GM23248 (cell line): ENCODE results near the gene CD300A. TPM values are rescaled to one million over a fixed set of nuclear protein-coding genes. Genes with fewer than 3 reads are reported as not detected.

Experiments used
- DNase-seq: peaks from one replicate; pipeline ENCODE4 v3.0.0-alpha.2; 2015
- H2AFZ ChIP-seq: fragments of 200-600 bp; sonication (generic); 2 replicates; pipeline ENCODE4 v1.6.1; 2016; ENCODE audit warnings: antibody characterized with exemption
- H3F3A ChIP-seq: fragments of 200-600 bp; sonication (generic); 2 replicates; pipeline ENCODE4 v1.6.1; 2016; ENCODE audit warnings: mild to moderate bottlenecking, antibody characterized with exemption, mixed run types; ENCODE audit not compliant: insufficient read depth
- H3K27ac ChIP-seq: fragments of 200-600 bp; sonication (generic); 2 replicates; pipeline ENCODE4 v1.5.1; 2016; ENCODE audit warnings: mild to moderate bottlenecking
- H3K27me3 ChIP-seq: fragments of 200-600 bp; sonication (generic); replicated peaks from 2 replicates; pipeline ENCODE4 v1.6.1; 2016; ENCODE audit warnings: mild to moderate bottlenecking; ENCODE audit not compliant: insufficient read depth
- H3K36me3 ChIP-seq: fragments of 200-600 bp; sonication (generic); 2 replicates; pipeline ENCODE4 v1.6.1; 2016; ENCODE audit warnings: low read depth, mild to moderate bottlenecking
- H3K4me1 ChIP-seq: fragments of 200-600 bp; sonication (generic); 2 replicates; pipeline ENCODE4 v1.6.1; 2016; ENCODE audit warnings: mild to moderate bottlenecking; ENCODE audit not compliant: insufficient read depth
- H3K4me2 ChIP-seq: fragments of 200-600 bp; sonication (generic); one replicate; pipeline ENCODE4 v1.6.1; 2016; ENCODE audit warnings: mild to moderate bottlenecking; ENCODE audit not compliant: unreplicated experiment
- H3K4me3 ChIP-seq: fragments of 200-600 bp; sonication (generic); 2 replicates; pipeline ENCODE4 v1.5.1; 2016; ENCODE audit warnings: mild to moderate bottlenecking
- H3K79me2 ChIP-seq: fragments of 200-600 bp; sonication (generic); 2 replicates; pipeline ENCODE4 v1.6.1; 2016; ENCODE audit warnings: mild to moderate bottlenecking; ENCODE audit not compliant: insufficient read depth
- H3K9ac ChIP-seq: fragments of 200-600 bp; sonication (generic); 2 replicates; pipeline ENCODE4 v1.6.1; 2016; ENCODE audit warnings: mild to moderate bottlenecking
- H3K9me2 ChIP-seq: fragments of 200-600 bp; sonication (generic); 2 replicates; pipeline ENCODE4 v1.6.1; 2016; ENCODE audit warnings: mixed run types, mild to moderate bottlenecking, moderate library complexity; ENCODE audit not compliant: insufficient read depth
- H3K9me3 ChIP-seq: fragments of 200-600 bp; sonication (generic); one replicate; pipeline ENCODE4 v1.6.1; 2017; ENCODE audit warnings: low read depth
- H4K20me1 ChIP-seq: fragments of 200-600 bp; sonication (generic); 2 replicates; pipeline ENCODE4 v1.6.0; 2016; ENCODE audit not compliant: insufficient read depth
- EZH2 ChIP-seq: fragments of 200-600 bp; sonication (generic); IDR thresholded peaks from 2 replicates; pipeline ENCODE4 v1.6.1; 2018; ENCODE audit warnings: antibody characterized with exemption, mild to moderate bottlenecking; ENCODE audit not compliant: insufficient read depth, poor library complexity, severe bottlenecking
- EZH2phosphoT487 ChIP-seq: fragments of 200-600 bp; sonication (generic); IDR thresholded peaks from 2 replicates; pipeline ENCODE4 v1.6.1; 2018; ENCODE audit warnings: antibody characterized with exemption, moderate library complexity, mild to moderate bottlenecking, low read depth; ENCODE audit not compliant: insufficient read depth
- WGBS, 2 experiments: methylation state at CpG; one replicate each; pipeline ENCODE4 v1.1.6; 2015 to 2017; ENCODE audit warnings: low lambda C conversion rate in 2 of 2, low coverage in 1 of 2; ENCODE audit errors: missing lambda C conversion rate in 2 of 2; 5-methylcytosine and 5-hydroxymethylcytosine counted together
- in situ Hi-C: fragments of 300-500 bp; cut with MboI; formaldehyde crosslinking; loops from 2 replicates; pipeline ENCODE4 v1.15.0; 2020
- polyA plus RNA-seq: library from polyadenylated mRNA; unstranded; fragments of >200 nt; fragmentation: Nextera tagmentation; extraction: Ambion mirVana; gene quantifications from 2 replicates; pipeline ENCODE4 v1.2.1, GENCODE V29; 2016
- total RNA-seq: library from RNA; depleted of rRNA; stranded (reverse); fragments of >200 nt; shearing (Covaris generic); gene quantifications from 2 replicates; pipeline ENCODE4 v1.2.3, GENCODE V29; 2014

The CD300A gene
- total and polyA plus RNA-seq, 2 experiments from 2014 or later: not detected

DNA sequence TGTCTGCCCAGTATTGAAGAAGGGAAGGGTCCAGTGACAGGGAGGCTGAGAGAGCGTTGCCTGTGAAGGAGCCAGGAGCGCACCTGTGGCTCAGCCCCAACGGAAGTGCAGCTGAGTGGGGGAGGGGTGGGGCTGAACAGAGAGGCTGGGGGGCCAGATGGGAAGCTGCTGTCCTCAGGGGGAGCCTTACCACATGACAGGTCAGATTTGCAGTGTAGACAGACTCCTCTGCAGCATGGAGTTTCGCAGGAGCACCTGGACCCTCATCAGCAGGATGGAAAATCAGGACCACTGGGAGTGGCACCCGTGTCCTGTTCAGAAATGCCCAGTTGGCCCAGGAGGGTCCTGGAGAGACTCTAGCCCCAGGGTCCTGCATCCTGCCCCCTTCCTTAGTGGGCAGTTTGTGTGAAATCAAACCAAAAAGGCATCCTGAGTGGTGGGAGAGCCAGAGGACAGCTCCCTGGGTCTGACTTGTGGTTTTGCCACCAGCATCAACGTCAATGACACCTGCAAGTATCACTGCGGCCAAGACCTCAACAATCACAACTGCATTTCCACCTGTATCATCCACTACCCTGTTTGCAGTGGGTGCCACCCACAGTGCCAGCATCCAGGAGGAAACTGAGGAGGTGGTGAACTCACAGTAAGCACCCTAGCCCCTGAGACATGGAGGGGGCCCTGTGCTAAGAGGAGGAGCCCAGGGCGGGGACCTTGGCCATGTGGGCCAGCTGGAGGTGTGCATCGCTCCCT, 7.8 kb downstream of the CD300A start:
- no peak overlapping the region for H3K4me3 ChIP-seq
- 59 to 65% methylated on average over 9 of the region's 9 CpGs for WGBS, 2 experiments
- H3K36me3 ChIP-seq: no peaks in the 10 kb centered on the region
- TF ChIP-seq EZH2: no peak
- no peak for TF ChIP-seq EZH2phosphoT487
- no peak overlapping the region for H2AFZ ChIP-seq
- H3K79me2 ChIP-seq: no peaks in the 10 kb centered on the region
- peaks cover 9% of the 10 kb centered on the region; the same call in 1 of the 2 replicates for H3K4me1 ChIP-seq
- no peaks in the 10 kb centered on the region for H4K20me1 ChIP-seq
- no peak for DNase-seq
- H3K9me2 ChIP-seq: no peaks in the 10 kb centered on the region
- in situ Hi-C loops: no loop called here
- H3K27ac ChIP-seq: no peak overlapping the region
- no peak overlapping the region for H3K4me2 ChIP-seq
- no peak overlapping the region for H3K9ac ChIP-seq
- no peaks in the 10 kb centered on the region for H3K9me3 ChIP-seq
- no peaks in the 10 kb centered on the region for H3K27me3 ChIP-seq
- no peaks in the 10 kb centered on the region for H3F3A ChIP-seq

DNA sequence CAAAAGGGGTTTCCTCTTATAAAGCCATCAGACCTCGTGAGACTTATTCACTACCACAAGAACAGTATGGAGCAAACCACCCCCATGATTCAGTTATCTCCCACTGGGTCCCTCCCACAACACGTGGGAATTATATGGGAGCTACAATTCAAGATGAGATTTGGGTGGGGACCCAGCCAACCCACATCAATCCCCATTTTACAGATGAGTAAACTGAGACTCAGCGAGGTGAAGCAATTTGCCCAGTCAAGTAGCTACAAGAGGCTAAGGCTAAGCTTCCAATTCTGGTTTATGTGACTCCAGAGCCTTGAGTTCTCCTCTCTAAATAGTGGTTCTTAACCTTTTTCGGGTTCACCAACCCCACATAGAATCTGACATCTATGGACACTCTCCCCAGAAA, 8.8 kb downstream of the CD300A start:
- Histone ChIP-seq H2AFZ (no peak overlapping the region), H3K4me1 (peaks cover 9% of the 10 kb centered on the region; the same call in 1 of the 2 replicates), H3K4me3 (no peak overlapping the region), H3K27ac (no peak overlapping the region), H4K20me1 (no peaks in the 10 kb centered on the region), H3K9me3 (no peaks in the 10 kb centered on the region), H3K36me3 (no peaks in the 10 kb centered on the region), H3K27me3 (no peaks in the 10 kb centered on the region), H3K9me2 (no peaks in the 10 kb centered on the region), H3K79me2 (no peaks in the 10 kb centered on the region), H3F3A (no peaks in the 10 kb centered on the region), H3K9ac (no peak overlapping the region), H3K4me2 (no peak overlapping the region)
- TF ChIP-seq EZH2phosphoT487: no peak
- no peak for TF ChIP-seq EZH2
- 65 to 70% methylated on average over 4 of the region's 4 CpGs for WGBS, 2 experiments
- in situ Hi-C loops: no loop called here
- no peak for DNase-seq

DNA sequence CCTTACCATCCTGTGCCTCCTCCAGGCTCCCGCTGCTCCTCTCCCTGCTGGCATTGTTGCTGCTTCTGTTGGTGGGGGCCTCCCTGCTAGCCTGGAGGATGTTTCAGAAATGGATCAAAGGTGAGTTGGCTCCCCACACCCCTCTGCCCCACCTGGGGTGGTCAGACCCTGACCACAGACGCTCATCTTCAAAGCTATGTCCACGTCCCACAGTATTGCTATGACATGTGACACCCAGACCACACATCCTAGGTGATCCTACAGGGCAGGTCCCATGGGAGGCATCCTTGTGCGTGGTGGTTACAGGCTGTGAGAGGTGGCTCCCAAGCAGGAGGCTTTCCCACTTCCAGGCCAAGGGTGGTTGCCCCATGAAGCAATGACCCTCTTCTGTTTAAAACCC, 11.0 kb downstream of the CD300A start:
- H3K36me3 ChIP-seq: no peaks in the 10 kb centered on the region
- in situ Hi-C loops: no loop called here
- peaks cover 9% of the 10 kb centered on the region; the same call in 1 of the 2 replicates for H3K4me1 ChIP-seq
- 78 to 80% methylated on average over 4 of the region's 4 CpGs for WGBS, 2 experiments
- no peak overlapping the region for H3K4me3 ChIP-seq
- no peak overlapping the region for H3K4me2 ChIP-seq
- no peaks in the 10 kb centered on the region for H3K9me3 ChIP-seq
- H3K9me2 ChIP-seq: no peaks in the 10 kb centered on the region
- H4K20me1 ChIP-seq: no peaks in the 10 kb centered on the region
- H3K27ac ChIP-seq: no peak overlapping the region
- H3K27me3 ChIP-seq: no peaks in the 10 kb centered on the region
- no peak overlapping the region for H3K9ac ChIP-seq
- H3K79me2 ChIP-seq: no peaks in the 10 kb centered on the region
- TF ChIP-seq EZH2 (no peak), EZH2phosphoT487 (no peak)
- H3F3A ChIP-seq: no peaks in the 10 kb centered on the region
- H2AFZ ChIP-seq: no peak overlapping the region
- no peak for DNase-seq

DNA sequence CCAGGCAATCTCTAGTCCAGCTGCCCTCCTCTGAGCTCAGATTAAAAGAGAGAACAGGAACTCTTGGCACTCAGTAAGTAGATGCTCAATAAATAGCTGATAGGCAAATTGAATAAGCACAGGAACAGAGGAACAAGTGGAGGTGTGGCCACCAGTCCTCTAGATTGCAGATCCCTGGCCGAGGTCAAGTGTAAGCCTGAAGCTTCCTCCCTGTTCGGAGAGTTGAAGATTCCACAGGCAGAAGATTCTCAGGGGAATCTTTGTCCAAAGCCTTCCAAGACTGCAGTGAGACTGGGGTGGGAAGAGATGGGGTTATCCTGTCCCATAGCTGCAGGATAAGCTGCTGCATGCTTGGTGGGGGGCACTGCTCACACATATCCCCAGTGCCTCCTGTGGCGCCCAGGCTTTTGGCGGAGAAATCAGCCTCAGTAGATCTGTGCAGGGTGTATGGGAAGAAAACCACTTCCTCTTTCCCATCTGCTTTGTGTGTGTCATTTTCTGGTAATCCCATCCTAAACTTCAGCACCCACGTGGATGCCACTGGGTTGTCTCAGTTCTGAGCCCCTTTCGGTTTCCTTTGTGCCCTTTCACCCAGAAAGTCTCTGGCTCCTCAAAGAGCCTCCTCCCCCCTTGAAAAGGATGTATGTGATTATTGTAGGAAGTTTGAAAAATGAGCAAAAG, 12.1 kb downstream of the CD300A start:
- Histone ChIP-seq H3K4me2 (peak overlapping the region; percentile 20), H3K9me3 (no peaks in the 10 kb centered on the region), H3K9me2 (no peaks in the 10 kb centered on the region), H2AFZ (peak overlapping the region; percentile 31), H3K4me3 (peak overlapping the region; percentile 8; the same call in 1 of the 2 replicates), H3K79me2 (no peaks in the 10 kb centered on the region), H3K9ac (no peak overlapping the region), H3F3A (no peaks in the 10 kb centered on the region), H4K20me1 (no peaks in the 10 kb centered on the region), H3K27me3 (no peaks in the 10 kb centered on the region; the same call in 1 of the 2 replicates), H3K4me1 (peaks cover 9% of the 10 kb centered on the region; the same call in 1 of the 2 replicates), H3K36me3 (no peaks in the 10 kb centered on the region), H3K27ac (no peak overlapping the region)
- DNase-seq: peak; percentile 52
- in situ Hi-C loops: no loop called here
- WGBS, 2 experiments: 10 to 24% methylated on average over 6 of the region's 6 CpGs
- TF ChIP-seq EZH2phosphoT487 (no peak), EZH2 (no peak)
